DOHH2 (cell line): Measurements from ENCODE around the gene EPHA4.

Source experiments
- H3F3A ChIP-seq: fragments of 200-600 bp; sonication (generic), shearing (Covaris generic); 2 replicates; pipeline ENCODE4 v1.6.0; 2016; ENCODE audit warnings: antibody characterized with exemption, mild to moderate bottlenecking; ENCODE audit not compliant: control insufficient read depth, insufficient read depth
- H3K27ac ChIP-seq: fragments of 200-600 bp; sonication (generic); 2 replicates; pipeline ENCODE4 v1.5.1; 2014; ENCODE audit warnings: low read depth, mild to moderate bottlenecking, low read length, moderate library complexity
- H3K27me3 ChIP-seq: fragments of 200-600 bp; sonication (generic); 2 replicates; pipeline ENCODE4 v1.6.1; 2014; ENCODE audit warnings: mild to moderate bottlenecking, low read length, mixed read lengths; ENCODE audit not compliant: control insufficient read depth
- H3K36me3 ChIP-seq: fragments of 200-600 bp; sonication (generic); 2 replicates; pipeline ENCODE4 v1.6.1; 2014; ENCODE audit warnings: mild to moderate bottlenecking, low read length, moderate library complexity, mixed read lengths; ENCODE audit not compliant: control insufficient read depth
- H3K4me1 ChIP-seq: fragments of 200-600 bp; sonication (generic); 2 replicates; pipeline ENCODE4 v1.6.1; 2014; ENCODE audit warnings: mild to moderate bottlenecking, low read length, mixed read lengths; ENCODE audit not compliant: control insufficient read depth
- H3K4me2 ChIP-seq: fragments of 200-600 bp; sonication (generic); 2 replicates; pipeline ENCODE4 v1.6.0; 2014; ENCODE audit warnings: mild to moderate bottlenecking, low read length, moderate library complexity
- H3K4me3 ChIP-seq: fragments of 200-600 bp; sonication (generic); 2 replicates; pipeline ENCODE4 v1.5.1; 2014; ENCODE audit warnings: mild to moderate bottlenecking, low read length, mixed read lengths
- H3K79me2 ChIP-seq: fragments of 200-600 bp; sonication (generic); 2 replicates; pipeline ENCODE4 v1.6.1; 2014; ENCODE audit warnings: mild to moderate bottlenecking, low read length, mixed read lengths; ENCODE audit not compliant: control insufficient read depth
- H3K9me2 ChIP-seq: fragments of 200-600 bp; sonication (generic); replicated peaks from 2 replicates; pipeline ENCODE4 v1.6.1; 2014; ENCODE audit warnings: mild to moderate bottlenecking, low read length, mixed read lengths; ENCODE audit not compliant: control insufficient read depth
- H3K9me3 ChIP-seq: fragments of 200-600 bp; sonication (generic); 2 replicates; pipeline ENCODE4 v1.6.1; 2014; ENCODE audit warnings: antibody characterized with exemption, low read length, mixed read lengths; ENCODE audit not compliant: control insufficient read depth, insufficient read depth
- H4K20me1 ChIP-seq: fragments of 200-600 bp; sonication (generic); 2 replicates; pipeline ENCODE4 v1.6.0; 2014; ENCODE audit warnings: low read depth, mild to moderate bottlenecking, antibody characterized with exemption, low read length, moderate library complexity; ENCODE audit not compliant: control insufficient read depth, insufficient read depth
- CTCF ChIP-seq: fragments of 200-600 bp; sonication (generic); IDR thresholded peaks from one replicate; pipeline ENCODE4 v1.5.1; 2014; ENCODE audit warnings: antibody characterized with exemption, mild to moderate bottlenecking, low read depth, low read length; ENCODE audit not compliant: poor library complexity, severe bottlenecking
- EZH2phosphoT487 ChIP-seq: fragments of 200-600 bp; sonication (generic); IDR thresholded peaks from 2 replicates; pipeline ENCODE4 v1.6.1; 2017; ENCODE audit warnings: borderline replicate concordance, mild to moderate bottlenecking, antibody characterized with exemption, low read length, moderate library complexity, mixed read lengths

The EPHA4 gene

GRCh38 chr2:221562226-221562625 lies 9.9 kb downstream of the EPHA4 start:
- no peaks in the 10 kb centered on the region for H4K20me1 ChIP-seq
- no peaks in the 10 kb centered on the region for H3F3A ChIP-seq
- peaks cover 8% of the 10 kb centered on the region; the same call in 1 of the 2 replicates for H3K4me1 ChIP-seq
- H3K79me2 ChIP-seq: no peaks in the 10 kb centered on the region
- H3K27me3 ChIP-seq: 0 out of 2 replicates have a peak, but pooled peaks cover 2% of the 10 kb centered on the region
- no peaks in the 10 kb centered on the region for H3K36me3 ChIP-seq
- no peak overlapping the region for H3K27ac ChIP-seq
- H3K9me3 ChIP-seq: no peaks in the 10 kb centered on the region
- H3K4me2 ChIP-seq: no peak overlapping the region
- no peaks in the 10 kb centered on the region for H3K9me2 ChIP-seq
- no peak overlapping the region for H3K4me3 ChIP-seq
- no peak for TF ChIP-seq EZH2phosphoT487
- no peak for TF ChIP-seq CTCF

GRCh38 chr2:221561770-221562169 lies 10.3 kb downstream of the EPHA4 start:
- no peaks in the 10 kb centered on the region for H3K36me3 ChIP-seq
- H3K4me3 ChIP-seq: no peak overlapping the region
- no peaks in the 10 kb centered on the region for H3K9me2 ChIP-seq
- TF ChIP-seq EZH2phosphoT487: no peak
- no peak for TF ChIP-seq CTCF
- no peaks in the 10 kb centered on the region for H3K9me3 ChIP-seq
- peaks cover 8% of the 10 kb centered on the region; the same call in 1 of the 2 replicates for H3K4me1 ChIP-seq
- H3K27me3 ChIP-seq: 0 out of 2 replicates have a peak, but pooled peaks cover 2% of the 10 kb centered on the region
- H3K27ac ChIP-seq: no peak overlapping the region
- no peaks in the 10 kb centered on the region for H3K79me2 ChIP-seq
- no peak overlapping the region for H3K4me2 ChIP-seq
- H4K20me1 ChIP-seq: no peaks in the 10 kb centered on the region
- no peaks in the 10 kb centered on the region for H3F3A ChIP-seq

- Histone ChIP-seq H4K20me1 (no peaks in the 10 kb centered on the region), H3K4me1 (peaks cover 16% of the 10 kb centered on the region), H3F3A (no peaks in the 10 kb centered on the region), H3K9me2 (no peaks in the 10 kb centered on the region), H3K79me2 (no peaks in the 10 kb centered on the region), H3K9me3 (peaks cover 3% of the 10 kb centered on the region; the same call in 1 of the 2 replicates), H3K36me3 (no peaks in the 10 kb centered on the region), H3K4me2 (no peak overlapping the region), H3K27me3 (no peaks in the 10 kb centered on the region), H3K4me3 (no peak overlapping the region), H3K27ac (no peak overlapping the region)
- no peak for TF ChIP-seq CTCF
- no peak for TF ChIP-seq EZH2phosphoT487
Measured at GRCh38 chr2:221559991-221560390, 12.1 kb downstream of the EPHA4 start.
